IPS-NIHi11 (cell line): ENCODE data around the gene LRP1B.

ENCODE experiments used
- DNase-seq: peaks from one replicate; pipeline ENCODE4 v3.0.0; 2012; ENCODE audit warnings: mixed read lengths, low spot score

Gene LRP1B

DNA sequence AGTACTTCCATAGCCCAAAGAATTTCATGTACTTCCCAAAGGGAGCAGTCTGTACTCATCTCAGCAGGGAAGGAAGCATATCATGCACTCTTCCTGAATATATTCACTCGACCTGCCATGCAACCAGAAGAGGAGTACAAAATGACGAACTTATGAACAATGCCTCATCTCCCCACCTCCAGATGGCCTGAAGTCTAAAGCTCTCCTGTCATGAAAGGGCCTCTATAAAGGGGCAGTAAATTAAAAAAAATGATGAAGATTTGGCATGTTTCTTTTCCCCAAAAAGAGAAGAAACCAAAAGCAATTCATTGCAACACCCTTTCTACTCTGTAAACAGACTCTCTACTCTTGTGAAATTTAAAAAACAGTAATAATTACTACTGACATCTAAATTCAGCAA is 1601.1 kb downstream of the LRP1B start:
- DNase-seq, result no peak

DNA sequence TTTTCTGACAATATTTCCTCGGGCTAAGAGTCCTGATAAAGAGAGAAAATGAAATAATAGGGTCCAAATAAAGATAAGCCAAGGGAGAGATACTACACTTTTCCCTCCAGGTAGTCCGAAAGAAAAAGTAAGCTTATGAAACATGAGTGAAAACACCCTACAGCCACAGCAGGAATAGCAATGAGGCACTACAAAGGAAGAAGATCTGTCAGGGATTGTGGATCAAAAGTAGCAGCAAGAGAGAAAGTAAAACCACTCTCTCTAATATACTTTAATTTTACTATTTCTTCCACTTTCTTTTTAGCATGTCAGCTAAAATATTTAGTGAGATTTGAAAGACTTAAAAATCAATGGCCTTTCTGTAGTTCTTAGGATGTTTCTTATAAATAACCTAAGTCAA is 1601.8 kb downstream of the LRP1B start:
- DNase-seq, result no peak

DNA sequence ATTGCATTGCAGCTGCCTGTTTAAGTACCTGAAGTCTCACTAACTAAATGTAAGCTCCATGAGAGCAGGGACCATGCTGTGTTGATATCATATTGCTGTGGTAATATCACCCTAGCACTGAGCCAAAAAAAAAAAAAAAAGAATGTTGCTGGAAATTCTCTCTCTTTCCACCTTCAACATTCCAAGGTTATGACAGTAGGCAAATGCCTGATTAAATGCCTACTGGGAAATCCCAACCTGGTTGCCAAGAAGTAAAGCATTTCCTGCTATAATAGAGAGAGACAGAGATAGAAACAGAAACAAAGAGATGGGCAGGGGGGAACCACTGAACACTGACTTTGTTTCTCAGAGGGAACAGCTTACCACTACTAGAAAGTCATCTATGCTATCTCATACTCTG is 1604.2 kb downstream of the LRP1B start:
- DNase-seq, result no peak

DNA sequence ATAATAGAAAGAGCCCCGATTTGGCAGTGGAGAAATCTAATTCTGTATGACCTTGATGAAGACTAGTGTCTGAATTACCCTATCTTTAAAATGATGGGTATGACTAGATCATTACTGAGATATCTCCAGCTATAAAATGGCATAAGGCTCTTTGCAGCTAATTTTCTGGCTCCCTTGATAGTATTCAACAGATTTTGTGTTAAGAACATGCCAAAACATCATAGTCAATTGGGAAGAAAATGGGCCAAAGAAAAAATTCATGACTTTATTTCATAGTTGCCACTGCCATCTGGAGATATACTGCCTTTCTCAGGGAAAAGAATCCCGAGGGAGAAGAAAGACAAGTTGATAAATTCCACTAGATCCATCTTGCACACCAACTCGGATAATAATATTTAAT is 1618.7 kb downstream of the LRP1B start:
- no peak for DNase-seq

DNA sequence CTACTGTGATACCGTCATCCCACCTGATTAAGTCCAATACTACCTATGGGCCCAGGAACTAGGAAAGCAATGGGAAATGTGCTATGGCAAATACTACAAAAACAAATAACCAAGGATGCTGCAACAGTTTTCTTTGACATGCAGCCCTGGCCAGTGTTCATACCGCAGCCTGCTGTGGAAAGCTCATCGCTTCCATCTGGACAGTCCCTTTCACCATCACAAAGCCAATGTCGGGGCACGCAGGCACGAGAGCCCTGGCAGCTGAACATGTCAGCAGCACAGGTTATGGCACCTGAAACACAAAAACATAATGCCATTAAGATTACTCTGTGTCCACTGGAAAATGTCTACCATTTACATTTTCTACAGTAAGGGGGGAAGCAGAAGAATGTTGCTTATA is 1621.1 kb downstream of the LRP1B start:
- DNase-seq, result no peak

DNA sequence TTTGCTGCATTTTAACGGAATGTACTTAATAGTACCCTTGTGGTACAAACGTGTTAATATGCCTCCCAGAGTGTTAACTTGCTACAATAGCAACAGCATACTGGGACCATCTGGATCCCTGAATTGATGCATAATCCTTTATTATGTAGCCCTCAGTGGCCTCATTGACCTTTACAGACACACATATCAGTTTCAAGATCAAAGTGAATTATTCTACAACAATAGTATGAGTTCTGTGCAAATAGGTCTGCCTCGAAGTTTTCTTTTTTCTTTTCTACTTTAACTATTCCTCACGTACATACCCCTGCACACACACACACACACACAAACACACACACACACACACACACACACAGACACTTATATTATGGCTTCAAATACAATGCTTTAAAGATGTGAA is 1622.1 kb downstream of the LRP1B start:
- no peak for DNase-seq

DNA sequence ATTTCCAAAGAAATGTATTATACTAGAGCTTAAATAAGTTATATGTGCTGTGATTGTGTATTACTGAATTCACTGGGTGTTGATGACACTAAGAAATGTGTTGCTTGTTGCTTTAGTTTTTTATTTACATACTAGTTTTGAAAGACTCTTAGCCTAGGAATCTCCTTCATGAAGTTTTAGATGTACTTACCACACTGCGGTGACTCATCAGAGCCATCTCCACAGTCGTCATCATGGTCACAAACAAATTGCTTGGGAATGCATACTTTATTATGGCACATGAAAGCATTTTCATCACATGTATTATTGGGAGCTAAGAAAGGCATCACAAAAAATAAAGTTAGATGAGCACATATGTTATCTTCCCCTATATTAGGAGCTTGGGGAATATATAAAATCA is 1624.2 kb downstream of the LRP1B start:
- no peak for DNase-seq

DNA sequence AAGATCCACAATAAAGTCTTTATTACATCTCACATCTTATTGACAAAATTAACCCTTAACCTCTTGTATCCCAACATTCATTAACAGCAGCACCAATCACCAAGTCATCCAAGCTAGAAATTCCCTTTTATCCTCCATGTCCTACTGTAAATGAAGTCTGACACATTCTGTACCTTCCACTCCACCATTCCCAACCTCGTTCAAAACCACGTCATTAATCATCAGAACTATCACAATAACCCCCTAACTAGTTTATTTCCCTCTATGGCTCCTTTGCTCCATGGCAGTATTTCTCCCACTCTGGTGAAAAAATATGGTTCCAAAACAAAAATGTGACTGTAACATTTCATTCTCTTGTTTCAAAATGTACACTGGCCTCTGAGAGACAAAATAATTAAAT is 1626.2 kb downstream of the LRP1B start:
- no peak for DNase-seq

DNA sequence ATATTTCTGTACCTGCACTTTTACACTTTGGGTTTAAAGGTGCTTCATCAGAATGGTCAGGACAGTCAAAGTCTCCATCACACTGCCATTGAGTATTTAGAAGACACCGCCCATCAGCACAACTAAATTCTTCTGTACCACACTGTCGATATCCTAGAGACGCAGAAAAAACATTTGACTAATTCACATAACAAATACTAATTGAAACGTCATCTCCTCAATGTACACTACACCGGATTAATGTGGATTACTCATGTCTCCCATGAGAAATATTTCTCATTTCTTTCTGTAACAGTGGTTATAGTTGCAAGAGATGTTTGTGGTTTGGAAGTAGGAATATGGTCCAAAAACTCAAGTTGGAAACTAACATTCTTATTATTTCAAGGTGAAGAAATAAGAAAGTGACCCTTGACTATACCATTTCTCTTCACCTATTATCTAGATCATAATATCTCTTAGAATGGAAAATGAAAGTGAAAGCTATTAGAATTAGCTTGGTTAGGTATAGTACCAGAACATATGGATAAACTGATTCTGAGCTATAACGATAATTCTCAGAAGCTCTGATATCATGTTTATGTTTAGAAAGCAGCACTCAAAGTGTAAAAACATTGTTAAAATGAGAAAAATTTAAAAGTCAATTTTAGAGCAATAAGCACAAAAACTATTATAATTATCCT is 1627.7 kb downstream of the LRP1B start:
- DNase-seq, result no peak

DNA sequence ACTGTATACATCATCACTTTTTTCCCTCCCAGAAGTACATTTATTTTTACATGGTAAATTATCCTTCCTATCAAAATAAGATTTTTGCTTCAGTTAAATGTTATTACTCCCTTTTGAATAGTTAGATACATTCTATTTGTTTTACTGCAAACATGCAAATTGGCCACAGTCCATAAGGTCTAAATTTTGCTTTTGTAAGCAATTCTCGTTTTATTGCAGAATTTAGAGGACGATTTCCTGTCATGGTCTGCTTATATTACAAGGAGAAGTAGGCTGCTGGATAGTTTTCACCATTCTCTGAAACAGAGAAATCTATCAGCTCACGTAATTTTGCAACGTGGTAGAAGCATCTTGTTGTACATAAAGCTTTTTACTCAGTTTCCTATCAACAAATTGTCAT is 1632.5 kb downstream of the LRP1B start:
- DNase-seq, result no peak

DNA sequence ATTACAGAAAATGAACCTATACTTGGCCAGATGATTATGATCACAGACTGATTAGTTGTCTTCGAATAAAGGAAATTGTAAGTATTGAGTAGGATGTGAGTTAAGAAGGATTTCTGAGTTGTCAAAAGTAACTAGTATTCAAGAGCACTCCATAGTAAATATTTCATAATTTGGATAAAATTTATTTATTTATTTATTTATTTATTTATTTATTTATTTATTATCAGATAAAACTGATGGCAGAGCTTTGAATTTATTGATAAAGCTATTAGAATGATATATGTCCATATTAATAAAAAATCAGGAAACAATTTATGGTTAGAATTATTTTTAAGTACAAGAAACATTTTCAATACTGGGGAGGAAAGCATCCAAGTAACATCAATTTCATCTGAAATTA is 1634.1 kb downstream of the LRP1B start:
- DNase-seq, result no peak

DNA sequence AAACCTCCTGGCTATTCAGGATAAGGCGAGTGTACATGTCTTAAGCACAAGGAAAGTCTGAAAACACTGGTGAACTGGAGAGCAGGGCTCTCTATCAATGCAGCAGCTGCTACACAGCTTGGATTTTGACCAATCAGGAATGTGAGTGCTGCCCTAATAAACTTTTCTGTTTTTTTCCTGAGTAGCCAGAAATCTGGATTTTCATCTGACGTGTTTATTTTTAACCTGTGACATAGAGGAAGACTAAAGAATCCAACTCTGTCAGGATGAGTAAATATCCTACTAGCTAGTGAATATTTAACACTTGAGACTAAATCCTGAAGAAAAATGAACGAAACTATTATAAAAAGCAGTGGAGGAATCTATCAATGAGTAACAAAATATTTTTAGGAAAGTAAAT is 1638.9 kb downstream of the LRP1B start:
- DNase-seq, result no peak

DNA sequence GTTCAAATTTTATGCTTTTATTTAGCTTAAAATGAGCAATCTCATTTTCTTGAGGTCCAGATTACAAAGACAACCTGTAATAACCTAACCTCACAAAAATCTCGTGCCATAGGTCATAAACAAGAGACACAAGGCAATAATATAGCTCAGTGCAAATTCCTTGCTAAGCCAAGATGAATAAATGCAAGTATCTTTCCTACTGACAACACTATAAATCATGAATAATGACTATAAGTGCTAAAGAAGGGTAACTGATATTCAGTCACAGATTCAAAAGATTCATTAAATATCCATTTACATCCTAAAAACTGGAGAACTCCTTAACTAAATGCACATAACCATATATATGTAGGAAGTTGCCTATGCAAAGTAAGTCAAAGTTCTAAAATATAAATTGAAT is 1641.6 kb downstream of the LRP1B start:
- DNase-seq, result no peak

DNA sequence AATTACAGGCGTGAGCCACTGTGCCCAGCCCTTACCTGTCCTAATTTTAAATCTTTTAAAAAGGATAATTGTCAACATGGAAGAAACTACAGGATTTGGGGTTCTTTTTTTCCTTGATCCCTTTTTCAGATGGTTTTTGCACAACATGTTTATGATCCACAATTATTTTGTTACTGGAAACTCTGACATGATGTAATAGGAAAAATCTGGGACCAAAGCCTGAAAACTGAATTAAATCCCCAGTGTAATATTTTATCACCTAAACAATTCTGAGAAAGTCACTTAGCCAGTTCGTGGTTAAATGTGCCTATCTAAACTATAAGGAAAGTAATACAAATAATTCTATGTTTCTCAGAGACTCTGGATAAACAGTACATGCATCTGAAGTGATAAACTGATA is 1649.7 kb downstream of the LRP1B start:
- no peak for DNase-seq

DNA sequence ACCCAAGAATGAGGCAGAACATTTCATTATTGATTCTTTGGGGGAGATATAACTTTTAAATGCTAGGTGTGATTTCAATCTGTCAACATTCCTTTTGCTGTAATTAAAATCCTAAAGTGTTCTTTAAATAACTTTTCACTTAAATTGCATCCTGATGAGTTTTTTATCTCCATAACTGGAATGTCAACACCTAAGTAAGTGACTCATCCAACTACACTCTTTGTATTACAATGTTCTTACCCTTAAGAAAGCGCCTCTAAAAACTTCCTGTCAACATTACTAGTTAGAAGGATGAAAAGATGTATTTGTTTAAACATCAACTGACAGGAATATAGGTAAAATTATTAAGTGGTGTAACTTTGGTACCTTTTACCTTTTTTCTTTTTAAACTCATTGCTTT is 1657.0 kb downstream of the LRP1B start:
- no peak for DNase-seq

DNA sequence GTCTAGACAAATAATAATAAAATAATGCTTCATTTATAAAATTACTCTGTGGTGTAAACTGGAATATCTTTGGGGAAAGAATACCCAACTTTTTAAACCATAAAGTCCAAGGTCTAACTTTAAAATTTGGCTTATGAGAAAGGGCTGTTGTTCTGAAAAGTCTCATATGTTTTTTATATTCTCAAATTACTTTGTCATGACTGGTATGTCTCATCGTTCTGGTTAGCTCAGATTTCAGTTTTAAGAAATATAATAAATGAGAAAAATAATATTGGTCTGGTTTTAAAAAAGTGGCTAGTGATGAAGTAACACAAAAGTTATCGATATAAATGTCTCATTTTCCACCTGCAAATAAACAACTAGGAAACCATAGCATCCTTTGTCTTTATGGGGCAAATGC is 1658.1 kb downstream of the LRP1B start:
- no peak for DNase-seq

DNA sequence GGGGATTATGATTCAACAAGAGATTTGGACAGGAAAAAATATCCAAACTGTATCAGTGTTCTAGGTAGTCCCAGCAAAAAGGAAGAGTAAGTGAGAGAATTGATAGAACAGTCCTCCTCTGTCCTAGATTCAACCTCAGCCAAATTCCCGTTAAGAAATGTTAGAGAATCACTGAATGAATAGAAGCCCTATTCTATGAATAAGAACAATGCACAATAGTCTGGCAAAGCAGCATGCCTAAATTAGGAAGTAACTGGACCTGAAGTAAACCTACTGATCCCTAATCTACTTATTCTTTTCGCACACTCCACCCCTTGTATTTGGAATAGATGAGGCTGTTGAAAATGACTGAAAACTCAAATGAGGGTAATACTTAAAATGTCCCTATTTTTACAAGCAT is 1665.5 kb downstream of the LRP1B start:
- DNase-seq, result no peak

DNA sequence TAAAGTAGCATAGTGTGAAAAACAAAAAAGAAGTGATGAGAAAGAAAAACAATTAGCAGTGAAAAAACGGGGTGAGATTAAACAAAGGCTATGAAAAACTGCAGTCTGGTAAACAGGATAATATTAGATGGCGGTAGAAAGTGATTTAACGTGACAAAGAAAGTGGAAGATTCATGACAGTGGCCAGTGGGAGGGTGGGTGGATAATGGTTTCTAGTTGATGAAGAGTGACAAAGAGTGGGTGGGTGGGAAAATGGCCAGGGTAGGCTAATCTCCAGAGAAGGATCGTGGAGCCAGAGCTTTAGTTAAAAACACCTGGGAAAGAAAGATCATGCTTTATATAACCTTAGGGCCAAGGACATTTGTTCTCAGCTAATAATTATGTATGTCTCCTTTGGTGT is 1667.8 kb downstream of the LRP1B start:
- no peak for DNase-seq

DNA sequence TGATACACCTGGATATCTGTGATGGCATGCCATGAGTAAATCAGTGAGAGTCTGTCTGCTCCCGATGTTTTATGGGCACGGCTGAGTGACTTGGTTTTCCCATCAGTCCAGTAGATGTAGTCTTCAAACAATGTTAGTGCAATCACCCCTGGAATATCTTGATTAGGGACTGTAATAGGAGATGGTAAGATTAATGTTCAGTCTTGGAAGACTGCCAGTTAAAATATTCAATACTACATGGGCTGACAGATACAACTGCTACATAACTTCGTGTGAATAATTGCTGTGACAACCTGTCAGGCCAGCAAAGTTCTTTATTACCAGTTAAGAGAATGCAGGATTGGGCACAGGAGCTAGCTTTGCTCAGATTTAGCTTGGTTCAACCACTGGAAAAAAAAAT is 1673.3 kb downstream of the LRP1B start:
- no peak for DNase-seq

DNA sequence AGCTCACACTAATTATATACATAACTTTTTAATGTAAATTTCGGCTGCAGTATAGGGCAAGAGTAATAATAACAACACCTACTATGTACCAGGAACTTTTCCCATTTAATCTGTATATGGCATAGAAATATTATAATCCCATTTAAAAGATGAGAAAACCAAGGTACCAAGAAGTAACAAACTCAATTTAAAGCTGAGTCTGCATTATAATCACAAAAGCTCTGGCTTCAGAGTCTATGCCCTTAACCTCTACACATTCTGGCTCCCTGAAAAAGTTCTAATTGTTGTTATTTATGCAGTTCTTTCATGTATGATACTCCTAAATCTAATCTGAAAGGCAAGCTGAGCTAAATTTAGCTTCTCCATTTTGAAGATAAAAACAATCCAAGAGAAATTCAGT is 1675.5 kb downstream of the LRP1B start:
- no peak for DNase-seq

DNA sequence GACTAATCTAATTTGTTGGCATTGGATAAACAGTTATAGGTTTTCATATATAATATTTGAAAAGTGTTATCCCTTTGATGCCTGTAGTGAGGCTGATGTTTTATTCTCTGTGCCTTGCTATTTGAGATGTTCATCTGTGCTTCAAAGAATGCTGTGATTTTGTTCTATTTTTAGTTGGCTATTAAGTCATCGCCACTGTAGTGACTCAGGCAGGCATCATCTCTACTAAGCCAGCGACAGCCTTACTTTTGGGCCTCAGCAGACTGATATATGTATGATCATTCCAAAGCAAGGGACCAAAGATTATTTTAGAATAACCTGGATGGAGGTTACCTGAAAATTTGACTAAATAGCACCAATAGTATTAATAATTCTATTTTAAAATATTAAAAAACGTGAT is 1676.1 kb downstream of the LRP1B start:
- no peak for DNase-seq

DNA sequence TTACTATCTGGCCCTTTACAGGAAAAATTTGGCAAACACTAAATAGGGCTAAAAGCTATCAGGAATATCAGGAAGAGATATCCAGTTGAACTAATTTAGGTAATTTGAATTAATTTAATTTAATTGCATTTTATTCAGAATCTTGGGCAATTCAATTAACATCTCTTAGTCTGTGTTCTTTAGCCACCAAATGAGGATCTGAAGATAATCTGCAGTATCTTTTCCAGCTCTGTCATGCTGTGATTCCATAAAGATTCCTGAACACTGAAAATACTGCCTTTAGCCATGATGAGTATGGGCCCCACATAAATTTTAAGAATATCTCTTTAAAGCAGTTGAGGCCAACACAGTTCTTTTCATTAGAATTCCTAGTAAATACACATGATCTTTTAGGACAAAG is 1679.5 kb downstream of the LRP1B start:
- DNase-seq, result no peak

DNA sequence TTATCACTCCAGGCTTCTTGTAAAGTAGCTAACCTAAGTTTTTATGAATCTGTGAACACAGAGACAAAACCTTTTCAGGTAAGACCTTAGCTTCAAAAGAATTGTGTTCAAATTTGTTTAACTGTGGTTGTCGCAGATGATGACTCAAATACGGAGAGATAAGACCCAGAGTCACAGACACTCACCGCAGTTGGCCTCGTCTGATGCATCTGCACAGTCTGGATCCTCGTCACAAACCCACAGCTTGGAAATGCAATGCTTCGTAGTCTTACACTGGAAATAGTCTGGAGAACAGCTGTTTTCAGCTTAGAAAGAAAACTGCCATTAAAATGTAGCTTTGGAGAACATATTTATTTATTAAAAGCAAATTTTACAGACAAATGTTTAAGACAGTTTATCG is 1688.5 kb downstream of the LRP1B start:
- DNase-seq, result no peak

DNA sequence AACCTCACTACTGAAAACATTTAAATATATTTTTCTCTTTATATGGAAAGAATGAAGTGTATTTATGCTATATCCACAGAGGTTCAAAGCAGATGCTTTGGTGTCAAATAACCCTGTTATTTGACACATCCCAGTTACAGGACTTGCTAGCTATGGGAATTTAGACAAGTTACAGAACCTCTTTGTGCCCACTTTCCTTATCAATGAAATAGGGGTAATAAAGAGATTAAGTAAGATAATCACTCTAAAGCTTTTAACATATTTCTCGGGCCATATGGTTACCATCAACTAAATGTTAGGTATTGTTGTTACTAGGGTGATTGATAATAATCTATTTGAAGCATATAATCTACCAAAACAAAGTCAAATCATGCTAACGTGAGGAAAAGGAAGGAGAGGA is 1690.0 kb downstream of the LRP1B start:
- DNase-seq, result no peak

DNA sequence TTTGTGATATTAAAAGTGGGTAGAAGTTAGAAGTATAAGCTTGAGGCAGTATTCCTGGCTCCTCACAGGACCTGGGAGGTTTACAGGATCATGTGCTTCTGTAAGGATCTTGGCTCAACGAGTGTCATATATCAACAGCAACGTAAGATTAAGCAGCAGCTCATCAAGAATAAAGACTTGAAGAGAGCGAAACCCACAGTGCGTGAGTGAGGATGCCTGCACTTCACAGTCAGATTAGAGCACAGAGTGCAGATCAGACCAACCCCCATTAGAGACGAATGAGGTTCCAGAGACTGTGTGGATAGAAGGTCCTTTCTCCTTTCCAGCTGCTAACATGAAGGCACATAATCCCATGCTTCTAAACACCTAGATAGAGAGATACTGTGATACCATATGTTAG is 1693.9 kb downstream of the LRP1B start:
- DNase-seq, result no peak
